Activated CD4-positive, CD25-positive, alpha-beta regulatory T cell treated with anti-CD3 and anti-CD28 coated beads, Interleukin-2, amount 50 U/mL, for 16 hours (primary cell): ENCODE results near the gene VSIG2.

Experiments
- DNase-seq: peaks from one replicate; pipeline ENCODE4 v3.0.0-alpha.2; 2020; ENCODE audit warnings: low read depth, low spot score

VSIG2 gene

GRCh38 chr11:124748481-124749343 lies 3.3 kb downstream of the VSIG2 start:
- DNase-seq: no peak

GRCh38 chr11:124748100-124748418 lies 4.0 kb downstream of the VSIG2 start:
- no peak for DNase-seq

GRCh38 chr11:124747406-124748099 lies 4.5 kb downstream of the VSIG2 start:
- no peak for DNase-seq

GRCh38 chr11:124746621-124747243 lies 5.3 kb downstream of the VSIG2 start:
- DNase-seq: peak; percentile 37

- no peak for DNase-seq
Observed at GRCh38 chr11:124745835-124746620, 6.0 kb downstream of the VSIG2 start.

- DNase-seq: no peak
Observed at GRCh38 chr11:124745270-124745834, 6.7 kb downstream of the VSIG2 start.

- no peak for DNase-seq
Observed at GRCh38 chr11:124743050-124743449, 9.0 kb downstream of the VSIG2 start.

GRCh38 chr11:124742555-124742954 lies 9.5 kb downstream of the VSIG2 start:
- DNase-seq: no peak

- no peak for DNase-seq
Observed at GRCh38 chr11:124740277-124740882, 11.7 kb downstream of the VSIG2 start.

- DNase-seq: peak; percentile 65
Observed at GRCh38 chr11:124739479-124740276, 12.4 kb downstream of the VSIG2 start, which contains the start of gene NRGN. Gene NRGN (plus strand): TSS chr11:124739942. CDS start chr11:124740085, 143 bp downstream.

- DNase-seq: no peak
Observed at GRCh38 chr11:124738713-124739478, 13.2 kb downstream of the VSIG2 start.

GRCh38 chr11:124737638-124738305 lies 14.3 kb downstream of the VSIG2 start:
- DNase-seq: no peak

- no peak for DNase-seq
Observed at GRCh38 chr11:124736736-124737135, 15.3 kb downstream of the VSIG2 start.

- DNase-seq: no peak
Observed at GRCh38 chr11:124732230-124732629, 19.8 kb downstream of the VSIG2 start.

- DNase-seq: no peak
Observed at GRCh38 chr11:124729571-124729970, 22.5 kb downstream of the VSIG2 start.

GRCh38 chr11:124728134-124728533 lies 23.9 kb downstream of the VSIG2 start:
- DNase-seq: no peak

- no peak for DNase-seq
Observed at GRCh38 chr11:124727474-124727873, 24.6 kb downstream of the VSIG2 start.

GRCh38 chr11:124725719-124726105 lies 26.3 kb downstream of the VSIG2 start:
- no peak for DNase-seq
